H9 (cell line): Measurements from ENCODE around the gene AWAT2. TPM values are rescaled to one million over a fixed set of nuclear protein-coding genes. Genes with fewer than 3 reads are reported as not detected.

ENCODE experiments used
- DNase-seq: peaks from one replicate; pipeline ENCODE4 v3.0.0-alpha.2; 2017
- H2AFZ ChIP-seq: one replicate; pipeline ENCODE4 v1.6.1; 2013; ENCODE audit warnings: mild to moderate bottlenecking, low read length, control low read depth, moderate library complexity
- H2AK5ac ChIP-seq: 2 replicates; pipeline ENCODE4 v1.6.1; 2013; ENCODE audit warnings: low read length, control low read depth, mixed read lengths; ENCODE audit not compliant: insufficient read length
- H2BK120ac ChIP-seq: one replicate; pipeline ENCODE4 v1.6.1; 2013; ENCODE audit warnings: low read depth, mild to moderate bottlenecking, low read length, control low read depth, inconsistent platforms; ENCODE audit not compliant: poor library complexity, severe bottlenecking
- H2BK12ac ChIP-seq: 2 replicates; pipeline ENCODE4 v1.6.1; 2013; ENCODE audit warnings: low read length, control low read depth, mixed read lengths, low read depth; ENCODE audit not compliant: insufficient read length
- H2BK15ac ChIP-seq: 2 replicates; pipeline ENCODE4 v1.6.1; 2013; ENCODE audit warnings: low read depth, low read length, control low read depth
- H2BK20ac ChIP-seq: one replicate; pipeline ENCODE4 v1.6.1; 2013; ENCODE audit warnings: low read depth, mild to moderate bottlenecking, low read length, control low read depth, inconsistent platforms; ENCODE audit not compliant: poor library complexity, severe bottlenecking
- H2BK5ac ChIP-seq: 2 replicates; pipeline ENCODE4 v1.6.1; 2013; ENCODE audit warnings: low read length, control low read depth, mixed read lengths; ENCODE audit not compliant: insufficient read length
- H3K14ac ChIP-seq: 2 replicates; pipeline ENCODE4 v1.6.1; 2013; ENCODE audit warnings: low read length, control low read depth; ENCODE audit not compliant: insufficient read depth
- H3K18ac ChIP-seq: 2 replicates; pipeline ENCODE4 v1.6.1; 2013; ENCODE audit warnings: low read depth, mild to moderate bottlenecking, mixed read lengths, low read length, control low read depth; ENCODE audit not compliant: insufficient read length
- H3K23ac ChIP-seq: 2 replicates; pipeline ENCODE4 v1.6.1; 2013; ENCODE audit warnings: low read length, control low read depth, mixed read lengths, low read depth; ENCODE audit not compliant: insufficient read length
- H3K23me2 ChIP-seq: 2 replicates; pipeline ENCODE4 v1.6.1; 2013; ENCODE audit warnings: low read depth, mild to moderate bottlenecking, mixed read lengths, low read length, control low read depth; ENCODE audit not compliant: insufficient read length, poor library complexity, severe bottlenecking
- H3K27ac ChIP-seq: 2 replicates; pipeline ENCODE4 v1.5.1; 2013; ENCODE audit warnings: low read length, control low read depth, mixed read lengths, low read depth; ENCODE audit not compliant: insufficient read length
- H3K27me3 ChIP-seq: 2 replicates; pipeline ENCODE4 v1.6.1; 2013; ENCODE audit warnings: low read length, control low read depth, inconsistent platforms; ENCODE audit not compliant: insufficient read depth
- H3K4ac ChIP-seq: 2 replicates; pipeline ENCODE4 v1.6.1; 2013; ENCODE audit warnings: low read depth, mild to moderate bottlenecking, control low read depth, inconsistent platforms, low read length, moderate library complexity
- H3K4me1 ChIP-seq: 2 replicates; pipeline ENCODE4 v1.6.1; 2013; ENCODE audit warnings: low read length, control low read depth, inconsistent platforms; ENCODE audit not compliant: insufficient read depth
- H3K4me2 ChIP-seq: 2 replicates; pipeline ENCODE4 v1.6.1; 2013; ENCODE audit warnings: low read length, control low read depth, mixed read lengths; ENCODE audit not compliant: insufficient read length, insufficient read depth
- H3K56ac ChIP-seq: 2 replicates; pipeline ENCODE4 v1.6.1; 2013; ENCODE audit warnings: low read depth, mild to moderate bottlenecking, mixed read lengths, low read length, control low read depth; ENCODE audit not compliant: insufficient read length
- H3K79me1 ChIP-seq: 2 replicates; pipeline ENCODE4 v1.6.1; 2013; ENCODE audit warnings: low read depth, mild to moderate bottlenecking, moderate library complexity, low read length, control low read depth, inconsistent platforms; ENCODE audit not compliant: insufficient read depth, poor library complexity, severe bottlenecking
- H3K79me2 ChIP-seq: 2 replicates; pipeline ENCODE4 v1.6.1; 2013; ENCODE audit warnings: low read length, control low read depth, inconsistent platforms; ENCODE audit not compliant: insufficient read depth
- H3K9ac ChIP-seq: 2 replicates; pipeline ENCODE4 v1.6.1; 2013; ENCODE audit warnings: low read length, control low read depth, mixed read lengths; ENCODE audit not compliant: insufficient read length; ENCODE audit errors: extremely low read depth
- H3K9me3 ChIP-seq: one replicate; pipeline ENCODE4 v1.6.1; 2013; ENCODE audit warnings: low read depth, low read length, inconsistent platforms; ENCODE audit not compliant: control insufficient read depth
- H3T11ph ChIP-seq: one replicate; pipeline ENCODE4 v1.6.1; 2013; ENCODE audit warnings: mild to moderate bottlenecking, low read length, control low read depth, inconsistent platforms
- H4K20me1 ChIP-seq: one replicate; pipeline ENCODE4 v1.6.1; 2013; ENCODE audit not compliant: control insufficient read depth, insufficient read length, insufficient read depth
- H4K5ac ChIP-seq: 2 replicates; pipeline ENCODE4 v1.6.1; 2013; ENCODE audit warnings: low read depth, mild to moderate bottlenecking, mixed read lengths, low read length, control low read depth; ENCODE audit not compliant: insufficient read length
- H4K8ac ChIP-seq: replicated peaks from 2 replicates; pipeline ENCODE4 v1.6.1; 2013; ENCODE audit warnings: low read length, control low read depth, mixed read lengths, low read depth; ENCODE audit not compliant: insufficient read length
- H4K91ac ChIP-seq: 2 replicates; pipeline ENCODE4 v1.6.1; 2013; ENCODE audit warnings: low read depth, mild to moderate bottlenecking, moderate library complexity, mixed read lengths, low read length, control low read depth; ENCODE audit not compliant: insufficient read length
- H3K27ac Mint-ChIP-seq, 3 experiments: 2 replicates in 2 of 3; 3 replicates in 1 of 3; pipeline ENCODE4 v1.8.0; 2020 to 2021; ENCODE audit warnings: mixed read lengths in 3 of 3, mild to moderate bottlenecking in 1 of 3, moderate library complexity in 1 of 3
- H3K27me3 Mint-ChIP-seq: 2 replicates; pipeline ENCODE4 v1.8.0; 2021; ENCODE audit warnings: low read depth, mild to moderate bottlenecking, moderate library complexity, mixed read lengths
- H3K36me3 Mint-ChIP-seq, 3 experiments: 2 replicates in 2 of 3; 3 replicates in 1 of 3; pipeline ENCODE4 v1.8.0; 2020 to 2021; ENCODE audit warnings: low read depth in 3 of 3, mixed read lengths in 3 of 3; ENCODE audit not compliant: insufficient read depth in 1 of 3
- H3K4me1 Mint-ChIP-seq, 2 experiments: 2 replicates each; pipeline ENCODE4 v1.8.0; 2020; ENCODE audit warnings: mixed read lengths in 2 of 2
- H3K4me3 Mint-ChIP-seq, 2 experiments: 2 replicates in 1 of 2; 3 replicates in 1 of 2; pipeline ENCODE4 v1.8.0; 2020 to 2021; ENCODE audit warnings: mild to moderate bottlenecking in 2 of 2, mixed read lengths in 2 of 2, moderate library complexity in 1 of 2
- H3K9me3 Mint-ChIP-seq, 2 experiments: 2 replicates in 1 of 2; 3 replicates in 1 of 2; pipeline ENCODE4 v1.8.0; 2020; ENCODE audit warnings: mild to moderate bottlenecking in 2 of 2, mixed read lengths in 2 of 2, moderate library complexity in 1 of 2
- CTCF ChIP-seq: fragments of 200-600 bp; sonication (generic); conservative IDR thresholded peaks from 3 replicates; pipeline ENCODE4 v1.8.0; 2021; ENCODE audit warnings: antibody characterized with exemption, mild to moderate bottlenecking
- WGBS: extraction: QIAGEN DNeasy Blood & Tissue Kit; methylation state at CpG from one replicate; pipeline ENCODE4 v1.1.7; 2013; ENCODE audit warnings: missing lambda C conversion rate, low lambda C conversion rate, mixed read lengths; ENCODE audit not compliant: insufficient read length; ENCODE audit errors: extremely low coverage; 5-methylcytosine and 5-hydroxymethylcytosine counted together
- total RNA-seq: library from RNA; stranded (reverse); gene quantifications from 2 replicates; pipeline ENCODE4 v1.2.1, GENCODE V29; 2021

AWAT2 gene
- total RNA-seq, 1 experiment from 2014 or later, result not detected

DNA sequence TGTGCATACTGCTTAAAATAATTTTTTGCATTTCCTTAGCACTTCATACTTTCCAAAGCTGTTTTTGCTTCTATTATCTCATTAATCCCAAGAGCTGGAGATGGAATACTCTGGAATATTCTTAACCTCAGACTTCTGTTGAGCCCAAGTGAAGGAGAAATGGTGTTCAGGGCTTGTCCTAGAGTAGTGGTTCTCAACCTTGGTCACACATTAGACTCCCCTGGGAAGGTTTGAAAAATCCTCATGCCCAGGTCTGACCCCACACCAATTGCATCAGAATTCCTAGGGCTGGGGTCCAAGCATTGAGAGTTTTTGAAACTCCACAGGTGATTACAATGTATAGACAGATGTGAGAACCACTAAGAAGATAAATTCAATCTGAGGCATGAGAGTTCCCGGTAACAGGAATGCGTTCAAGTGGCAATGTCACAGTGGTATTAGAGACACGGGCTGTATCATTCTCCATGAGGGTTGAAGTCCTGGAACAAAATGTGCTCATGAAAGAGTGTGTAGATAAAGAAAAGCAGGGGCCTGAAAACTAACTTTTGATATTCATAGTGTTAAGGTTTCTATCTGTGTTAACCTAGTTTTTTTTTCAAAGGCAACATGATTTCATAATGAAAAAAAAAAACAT, 47.9 kb downstream of the AWAT2 start:
- no CpG with 5 or more reads among the region's 3 CpGs for WGBS
- Histone ChIP-seq H2BK12ac (no peak overlapping the region), H3K4me2 (no peak overlapping the region), H3K27ac (no peak overlapping the region), H3K9me3 (peaks cover 7% of the 10 kb centered on the region), H3T11ph (no peak overlapping the region), H3K23ac (no peak overlapping the region), H3K23me2 (no peaks in the 10 kb centered on the region), H3K14ac (no peak overlapping the region), H3K79me1 (no peaks in the 10 kb centered on the region), H2BK15ac (no peak overlapping the region), H2AFZ (no peak overlapping the region), H4K91ac (no peak overlapping the region), H3K79me2 (no peaks in the 10 kb centered on the region), H3K4me1 (no peaks in the 10 kb centered on the region), H2AK5ac (no peak overlapping the region), H3K9ac (no peak overlapping the region), H3K4ac (no peak overlapping the region), H3K18ac (no peak overlapping the region), H4K20me1 (no peaks in the 10 kb centered on the region), H3K56ac (no peak overlapping the region), H3K27me3 (no peaks in the 10 kb centered on the region), H2BK20ac (no peak overlapping the region), H2BK5ac (no peak overlapping the region), H2BK120ac (no peak overlapping the region), H4K5ac (no peak overlapping the region), H4K8ac (no peak overlapping the region)
- Mint-ChIP-seq H3K27me3 (no peaks in the 10 kb centered on the region; the same call in 1 of the 2 replicates), H3K4me1 (no peaks in the 10 kb centered on the region), H3K36me3 (peaks cover 16 to 18% (median 18%) of the 10 kb centered on the region in 3 experiments), H3K9me3 (peaks cover 60 to 65% of the 10 kb centered on the region in 2 experiments), H3K4me3 (no peak overlapping the region), H3K27ac (no peak overlapping the region)
- TF ChIP-seq CTCF, result no peak
- no peak for DNase-seq
